Adrenal gland (tissue), 12 donors: ENCODE results near the gene NOLC1. TPM values are rescaled to one million over a fixed set of nuclear protein-coding genes. Genes with fewer than 3 reads are reported as not detected.

Experiments
- DNase-seq, 7 donors: peaks; one replicate each; pipeline ENCODE4 v3.0.0-alpha.2; 2019 to 2020
- H3K27ac ChIP-seq, 5 donors: fragments of 200-600 bp; sonication (generic) in 4 of 5; 1 replicate in 3 of 5; 2 replicates in 2 of 5; pipeline versions ENCODE4 v1.5.1 to v1.8.0; 2016 to 2020; ENCODE audit warnings: mild to moderate bottlenecking in 1 of 5
- H3K27me3 ChIP-seq: fragments of 200-600 bp; 2 replicates; pipeline ENCODE4 v1.8.0; 2021
- H3K36me3 ChIP-seq, 2 donors: fragments of 200-600 bp; replicated peaks in 1 of 2; 1 replicate in 1 of 2; 2 replicates in 1 of 2; pipeline versions ENCODE4 v1.5.1 to v1.8.0; 2018 to 2022
- H3K4me1 ChIP-seq, 2 donors: fragments of 200-600 bp; replicated peaks in 1 of 2; 1 replicate in 1 of 2; 2 replicates in 1 of 2; pipeline versions ENCODE4 v1.5.1 to v1.8.0; 2018 to 2021
- H3K4me3 ChIP-seq, 4 donors: fragments of 200-600 bp; sonication (generic) in 3 of 4; one replicate each; pipeline ENCODE4 v1.5.1; 2016 to 2018
- H3K9me3 ChIP-seq, 3 donors: fragments of 200-600 bp; sonication (generic) in 1 of 3; replicated peaks in 1 of 3; 1 replicate in 2 of 3; 2 replicates in 1 of 3; pipeline versions ENCODE4 v1.5.1 to v1.8.0; 2016 to 2021
- POLR2A ChIP-seq, 2 donors: fragments of 450-650 bp; IDR thresholded peaks; one replicate each; pipeline ENCODE4 v1.6.1; 2017; ENCODE audit warnings: antibody characterized with exemption in 2 of 2, mild to moderate bottlenecking in 2 of 2, moderate library complexity in 1 of 2
- WGBS, 4 donors: extraction: QIAGEN DNeasy Blood & Tissue Kit in 2 of 4; methylation state at CpG; one replicate each; pipeline versions ENCODE4 v1.1.5 to v1.1.7; 2013 to 2017; 5-methylcytosine and 5-hydroxymethylcytosine counted together
- intact Hi-C, 2 donors: fragments of 100-400 bp; cut with DNase I; formaldehyde crosslinking; loops; one replicate each; pipeline versions ENCODE4 v1.14.1 to v1.15.0; 2022 to 2023
- polyA plus RNA-seq, 3 donors: library from polyadenylated mRNA; stranded (reverse); fragments of 200-250 nt in 2 of 3; fragments of 350-450 nt in 1 of 3; fragmentation: Illumina TruSeq in 1 of 3; extraction: RNeasy Lipid Tissue Mini Kit (QIAGEN cat#74804) in 1 of 3; gene quantifications; one replicate each; pipeline ENCODE4 v1.2.3, GENCODE V29; 2013 to 2014
- total RNA-seq, 9 donors: library from RNA; depleted of rRNA in 4 of 9; stranded (reverse); fragments of >200 nt in 4 of 9; fragments of 120-200 nt in 1 of 9; fragmentation: NEBNext Ultra II Directional in 1 of 9; extraction: Animal tissue kit (Norgen Biotek cat#: 25700) in 1 of 9; gene quantifications; one replicate each; pipeline versions ENCODE4 v1.1.0 to v1.2.4, GENCODE V29; 2013 to 2023
- TF ChIP-seq, protein P1 (sequence below), 6 experiments: fragments of 450-650 bp in 4 of 6; fragments of 200-600 bp in 2 of 6; sonication (generic) in 1 of 6; IDR thresholded peaks; 1 replicate in 5 of 6; 2 replicates in 1 of 6; pipeline versions ENCODE4 v1.5.1 to v1.8.0; 2016 to 2021; ENCODE audit warnings: antibody characterized with exemption in 6 of 6, mild to moderate bottlenecking in 2 of 6, moderate library complexity in 1 of 6
- donor health status: healthy with polysubstance abuse.
- donor health status: Bipolar disorder and iron deficiency.
- donor health status: DM: yes; HTN: yes; CAD: no.
- donor health status: DM: no; HTN: no; CAD: no.
- donor health status: DM: no; HTN: no; CAD: no.
- donor health status: DM: yes; HTN: yes; CAD: no.

The NOLC1 gene
- total and polyA plus RNA-seq, 12 donors: 18.6 to 111 (median 32.8) TPM

DNA sequence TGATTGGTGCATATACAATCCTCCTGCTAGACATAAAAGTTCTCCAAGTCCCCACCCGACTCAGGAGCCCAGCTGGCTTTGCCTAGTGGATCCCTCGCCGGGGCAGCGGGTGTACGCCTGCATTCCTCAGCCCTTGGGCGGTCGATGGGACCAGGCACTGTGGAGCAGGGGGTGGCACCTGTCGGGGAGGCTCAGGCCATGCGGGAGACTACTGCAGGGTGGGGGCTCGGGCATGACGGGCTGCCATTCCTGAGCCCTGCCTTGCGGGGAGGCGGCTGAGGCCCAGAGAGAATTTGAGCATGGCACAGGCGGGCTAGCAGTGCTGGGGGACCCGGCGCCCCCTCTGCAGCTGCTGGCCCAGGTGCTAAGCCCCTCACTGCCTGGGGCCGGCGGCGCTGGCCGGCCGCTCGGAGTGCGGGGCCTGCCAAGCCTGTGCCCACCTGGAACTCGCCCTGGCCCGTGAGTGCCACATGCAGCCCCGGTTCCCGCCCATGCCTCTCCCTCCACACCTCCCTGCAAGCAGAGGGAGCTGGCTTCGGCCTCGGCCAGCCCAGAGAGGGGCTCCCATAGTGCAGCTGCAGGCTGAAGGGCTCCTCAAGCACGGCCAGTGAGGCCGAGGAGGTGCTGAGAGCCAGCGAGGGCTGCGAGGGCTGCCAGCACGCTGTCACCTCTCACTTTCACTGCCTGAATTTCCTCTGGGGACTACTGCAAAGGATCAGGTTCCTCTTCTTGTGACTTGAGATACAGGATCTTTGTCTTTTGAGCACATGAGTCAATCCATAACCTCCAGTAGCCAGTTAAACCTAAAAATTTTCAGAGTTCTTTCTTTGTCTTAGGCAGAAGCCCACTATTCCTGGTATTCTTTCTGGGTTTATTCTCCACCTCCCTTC lies 48.8 kb downstream of the NOLC1 start:
- no peak overlapping the region for H3K4me3 ChIP-seq
- H3K27ac ChIP-seq: no peak overlapping the region
- no peaks in the 10 kb centered on the region for H3K36me3 ChIP-seq
- 87 to 91% (median 89%) methylated on average over 9 to 34 of the region's 34 CpGs for WGBS, 4 donors
- TF ChIP-seq, protein P1, sequence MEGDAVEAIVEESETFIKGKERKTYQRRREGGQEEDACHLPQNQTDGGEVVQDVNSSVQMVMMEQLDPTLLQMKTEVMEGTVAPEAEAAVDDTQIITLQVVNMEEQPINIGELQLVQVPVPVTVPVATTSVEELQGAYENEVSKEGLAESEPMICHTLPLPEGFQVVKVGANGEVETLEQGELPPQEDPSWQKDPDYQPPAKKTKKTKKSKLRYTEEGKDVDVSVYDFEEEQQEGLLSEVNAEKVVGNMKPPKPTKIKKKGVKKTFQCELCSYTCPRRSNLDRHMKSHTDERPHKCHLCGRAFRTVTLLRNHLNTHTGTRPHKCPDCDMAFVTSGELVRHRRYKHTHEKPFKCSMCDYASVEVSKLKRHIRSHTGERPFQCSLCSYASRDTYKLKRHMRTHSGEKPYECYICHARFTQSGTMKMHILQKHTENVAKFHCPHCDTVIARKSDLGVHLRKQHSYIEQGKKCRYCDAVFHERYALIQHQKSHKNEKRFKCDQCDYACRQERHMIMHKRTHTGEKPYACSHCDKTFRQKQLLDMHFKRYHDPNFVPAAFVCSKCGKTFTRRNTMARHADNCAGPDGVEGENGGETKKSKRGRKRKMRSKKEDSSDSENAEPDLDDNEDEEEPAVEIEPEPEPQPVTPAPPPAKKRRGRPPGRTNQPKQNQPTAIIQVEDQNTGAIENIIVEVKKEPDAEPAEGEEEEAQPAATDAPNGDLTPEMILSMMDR (IDR thresholded peaks at IDR 0.05): no peak
- no peak for TF ChIP-seq POLR2A (IDR thresholded peaks at IDR 0.05)
- no peaks in the 10 kb centered on the region for H3K4me1 ChIP-seq
- no peaks in the 10 kb centered on the region for H3K9me3 ChIP-seq
- intact Hi-C loops: no loop called here
- no peak for DNase-seq
- no peaks in the 10 kb centered on the region for H3K27me3 ChIP-seq

DNA sequence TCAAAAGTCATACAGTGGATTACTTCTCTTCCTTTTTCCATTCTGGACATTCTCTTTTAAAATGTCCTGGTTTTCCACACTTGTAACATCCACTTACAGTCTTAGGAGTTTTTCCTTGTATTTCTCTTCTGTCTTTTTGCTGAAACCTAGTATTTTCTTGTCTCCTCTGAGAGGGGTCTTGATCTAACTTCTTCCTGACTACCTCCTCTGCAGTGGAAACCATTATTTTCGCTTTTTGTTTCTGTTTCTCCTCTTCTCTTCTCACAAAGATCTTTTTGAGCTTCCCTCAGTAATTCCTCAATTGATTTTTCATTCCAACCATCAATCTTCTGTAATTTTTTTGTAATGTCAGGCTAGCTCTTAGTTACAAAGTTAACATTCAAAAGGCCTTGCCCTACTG lies 50.2 kb downstream of the NOLC1 start:
- 72 to 89% (median 81%) methylated on average over 1 of the region's 1 CpG for WGBS, 4 donors
- no peak for DNase-seq
- Histone ChIP-seq H3K27me3 (no peaks in the 10 kb centered on the region), H3K36me3 (no peaks in the 10 kb centered on the region), H3K9me3 (no peaks in the 10 kb centered on the region), H3K4me1 (no peaks in the 10 kb centered on the region), H3K4me3 (no peak overlapping the region), H3K27ac (no peak overlapping the region)
- TF ChIP-seq POLR2A (IDR thresholded peaks at IDR 0.05): no peak
- TF ChIP-seq, protein P1 (IDR thresholded peaks at IDR 0.05): no peak
- intact Hi-C loops: no loop called here

DNA sequence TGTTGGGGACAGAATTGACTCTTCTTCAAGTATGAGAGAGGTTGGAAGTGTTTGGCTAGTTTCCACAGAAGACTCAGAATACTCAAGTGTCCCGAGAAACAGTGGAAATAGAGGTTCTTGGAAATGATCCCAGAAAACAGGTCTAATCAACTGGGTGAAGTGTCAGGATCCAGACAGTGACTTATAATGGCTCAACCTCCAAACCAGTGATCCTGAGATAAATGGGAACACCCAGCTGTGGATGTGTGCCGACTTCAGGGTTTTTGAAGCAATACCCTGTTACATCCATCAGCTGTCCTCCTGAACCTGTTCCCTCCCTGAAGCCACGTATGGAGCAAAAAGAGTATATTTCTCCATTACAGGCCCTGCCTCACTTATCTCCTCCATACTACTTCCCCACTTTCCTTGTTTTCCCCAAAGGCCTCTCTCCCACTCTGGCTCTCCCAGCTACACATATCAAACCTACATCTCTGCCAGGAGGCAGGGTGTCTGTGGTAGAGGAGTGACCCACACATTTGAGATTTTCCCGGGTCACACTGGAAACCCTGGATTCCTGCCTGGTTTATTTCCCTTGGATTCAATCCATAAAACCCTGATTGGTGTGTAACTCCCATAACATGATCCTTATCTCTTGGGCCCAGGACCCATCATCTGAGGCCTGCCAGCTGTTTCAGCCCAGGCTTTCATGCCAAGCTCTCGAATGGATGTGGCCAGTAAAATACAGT lies 56.3 kb downstream of the NOLC1 start:
- Histone ChIP-seq H3K27me3 (no peaks in the 10 kb centered on the region), H3K4me1 (peaks cover 0 to 13% of the 10 kb centered on the region in 2 donors), H3K27ac (peak overlapping the region in 1 of 5 donors; percentile 42), H3K36me3 (no peaks in the 10 kb centered on the region), H3K4me3 (no peak overlapping the region), H3K9me3 (no peaks in the 10 kb centered on the region)
- intact Hi-C loops: no loop called here
- WGBS, 4 donors: 19 to 34% (median 31%) methylated on average over 5 of the region's 5 CpGs
- no peak for TF ChIP-seq POLR2A (IDR thresholded peaks at IDR 0.05)
- TF ChIP-seq, protein P1 (IDR thresholded peaks at IDR 0.05): no peak
- peak in 5 of 7 donors; percentile 43 to 80 (median 53) for DNase-seq

DNA sequence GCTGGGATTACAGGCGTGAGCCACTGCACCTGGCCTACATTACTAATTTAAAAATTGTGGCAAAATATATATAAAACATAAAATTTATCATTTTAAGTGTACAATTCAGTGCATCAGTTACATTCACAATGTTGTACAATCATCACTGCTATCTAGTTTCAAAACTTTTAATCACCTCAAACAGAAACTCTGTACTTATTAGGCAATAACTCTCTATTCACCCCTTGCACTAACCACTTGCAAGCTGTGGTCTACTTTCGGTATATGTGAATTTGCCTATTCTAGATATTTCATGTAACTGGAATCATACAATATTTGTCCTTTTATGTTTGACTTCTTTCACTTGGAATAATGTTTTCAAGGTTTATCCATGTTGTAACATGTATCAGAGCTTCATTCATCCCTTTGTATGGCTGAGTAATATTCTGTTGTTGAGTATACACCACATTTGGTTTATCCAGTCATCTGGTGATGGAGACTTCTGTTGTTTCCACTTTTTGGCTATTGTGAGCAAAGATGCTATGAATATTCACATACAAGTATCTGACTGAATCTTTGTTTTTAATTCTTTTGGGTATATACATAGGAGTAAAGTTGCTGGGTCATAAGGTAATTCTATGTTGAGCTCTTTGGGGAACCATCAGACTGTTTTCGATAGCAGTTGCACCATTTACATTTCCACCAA lies 59.6 kb downstream of the NOLC1 start:
- H3K36me3 ChIP-seq: no peaks in the 10 kb centered on the region
- no peaks in the 10 kb centered on the region for H3K9me3 ChIP-seq
- no peak overlapping the region for H3K4me3 ChIP-seq
- 79 to 89% (median 86%) methylated on average over 3 of the region's 3 CpGs for WGBS, 4 donors
- H3K4me1 ChIP-seq: peaks cover 0 to 13% of the 10 kb centered on the region in 2 donors
- TF ChIP-seq POLR2A (IDR thresholded peaks at IDR 0.05): no peak
- TF ChIP-seq, protein P1 (IDR thresholded peaks at IDR 0.05): no peak
- DNase-seq: no peak
- intact Hi-C loops: no loop called here
- no peak overlapping the region for H3K27ac ChIP-seq
- no peaks in the 10 kb centered on the region for H3K27me3 ChIP-seq
